Sigmoid colon (tissue), 4 donors: ENCODE data around the gene EXOC6.

Experiments used
- EP300 ChIP-seq, 4 donors: sonication (generic); formaldehyde crosslinking; IDR thresholded peaks; one replicate each; pipeline ENCODE4 v1.6.1; 2017; ENCODE audit warnings: antibody characterized with exemption in 4 of 4
- POLR2A ChIP-seq, 2 donors: fragments of 450-650 bp; IDR thresholded peaks; one replicate each; pipeline ENCODE4 v1.6.1; 2016; ENCODE audit warnings: antibody characterized with exemption in 2 of 2, mild to moderate bottlenecking in 2 of 2, moderate library complexity in 2 of 2
- POLR2AphosphoS5 ChIP-seq, 4 donors: sonication (generic); formaldehyde crosslinking; IDR thresholded peaks; one replicate each; pipeline ENCODE4 v1.6.1; 2017; ENCODE audit warnings: antibody characterized with exemption in 4 of 4
- TF ChIP-seq, protein P1 (sequence below), 4 experiments: fragments of 450-650 bp in 3 of 4; fragments of 200-600 bp in 1 of 4; IDR thresholded peaks; one replicate each; pipeline ENCODE4 v1.5.1; 2016 to 2019; ENCODE audit warnings: antibody characterized with exemption in 4 of 4, mild to moderate bottlenecking in 3 of 4, moderate library complexity in 2 of 4

DNA sequence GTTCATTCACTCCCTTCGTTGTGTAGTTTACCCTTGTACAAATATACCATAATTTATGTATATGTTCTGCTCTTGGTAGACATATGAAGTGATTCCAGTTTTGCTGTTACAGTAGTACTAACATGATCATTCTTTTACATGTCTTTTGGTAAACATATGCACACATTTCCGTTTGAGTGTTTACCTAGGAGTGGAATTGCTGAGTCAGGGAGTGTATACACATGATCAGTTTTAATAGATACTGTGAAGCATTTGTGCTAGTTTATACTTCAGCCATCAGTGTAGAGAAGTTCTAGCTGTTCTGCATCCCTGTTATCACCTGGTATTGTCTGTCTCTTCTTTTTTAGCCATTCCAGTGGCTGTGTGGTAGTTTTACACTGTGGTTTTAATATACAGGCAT is 177.8 kb downstream of the EXOC6 start:
- TF ChIP-seq, protein P1, sequence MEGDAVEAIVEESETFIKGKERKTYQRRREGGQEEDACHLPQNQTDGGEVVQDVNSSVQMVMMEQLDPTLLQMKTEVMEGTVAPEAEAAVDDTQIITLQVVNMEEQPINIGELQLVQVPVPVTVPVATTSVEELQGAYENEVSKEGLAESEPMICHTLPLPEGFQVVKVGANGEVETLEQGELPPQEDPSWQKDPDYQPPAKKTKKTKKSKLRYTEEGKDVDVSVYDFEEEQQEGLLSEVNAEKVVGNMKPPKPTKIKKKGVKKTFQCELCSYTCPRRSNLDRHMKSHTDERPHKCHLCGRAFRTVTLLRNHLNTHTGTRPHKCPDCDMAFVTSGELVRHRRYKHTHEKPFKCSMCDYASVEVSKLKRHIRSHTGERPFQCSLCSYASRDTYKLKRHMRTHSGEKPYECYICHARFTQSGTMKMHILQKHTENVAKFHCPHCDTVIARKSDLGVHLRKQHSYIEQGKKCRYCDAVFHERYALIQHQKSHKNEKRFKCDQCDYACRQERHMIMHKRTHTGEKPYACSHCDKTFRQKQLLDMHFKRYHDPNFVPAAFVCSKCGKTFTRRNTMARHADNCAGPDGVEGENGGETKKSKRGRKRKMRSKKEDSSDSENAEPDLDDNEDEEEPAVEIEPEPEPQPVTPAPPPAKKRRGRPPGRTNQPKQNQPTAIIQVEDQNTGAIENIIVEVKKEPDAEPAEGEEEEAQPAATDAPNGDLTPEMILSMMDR (IDR thresholded peaks at IDR 0.05), result no peak
- no peak for TF ChIP-seq POLR2AphosphoS5 (IDR thresholded peaks at IDR 0.05)
- no peak for TF ChIP-seq POLR2A (IDR thresholded peaks at IDR 0.05)
- TF ChIP-seq EP300 (IDR thresholded peaks at IDR 0.05), result no peak
